ENCODE results near the gene PCNX2. TPM values are rescaled to one million over a fixed set of nuclear protein-coding genes. Genes with fewer than 3 reads are reported as not detected.

The PCNX2 gene
- total and polyA plus RNA-seq, 10 of the 15 experiments (the other 5 are each of a cell fraction or from before 2014, with no cell fraction given), result 2.1 to 16.4 (median 8.1) TPM

GRCh38 chr1:232964601-232965000 lies 330.9 kb downstream of the PCNX2 start:
- intact Hi-C loops (cut with micrococcal nuclease; ENCODE audit: unreplicated experiment), result no loop called here
- Histone ChIP-seq H3K4me2 (ENCODE audit: control insufficient read depth, insufficient read depth) (no peak overlapping the region), H3K27me3 (replicated peaks in 1 of 2; ENCODE audit: control insufficient read depth in 2 of 2, insufficient read depth in 2 of 2, low read length in 1 of 2) (no peaks in the 10 kb centered on the region), H3K27ac (ENCODE audit: control insufficient read depth, insufficient read depth) (no peak overlapping the region), H3K9me3 (replicated peaks; ENCODE audit: control insufficient read depth, insufficient read depth, low read length) (no peaks in the 10 kb centered on the region), H3K4me1 (ENCODE audit: control insufficient read depth, insufficient read depth, low read length) (no peaks in the 10 kb centered on the region), H3K36me3 (ENCODE audit: control insufficient read depth in 2 of 2, insufficient read depth in 2 of 2, low read length in 1 of 2) (peaks cover 0 to 2% of the 10 kb centered on the region in 2 experiments; a peak in 2 of 4 replicates), H3K9ac (ENCODE audit: control insufficient read depth, insufficient read depth, low read length) (no peak overlapping the region), H2AFZ (ENCODE audit: control insufficient read depth, low read depth, low read length) (no peak overlapping the region), H3K4me3 (no peak overlapping the region), H4K20me1 (ENCODE audit: control insufficient read depth, insufficient read depth) (no peaks in the 10 kb centered on the region), H3K79me2 (ENCODE audit: control insufficient read depth, insufficient read depth, low read length) (no peaks in the 10 kb centered on the region)
- in situ Hi-C loops (cut with MboI), result no loop called here
- FAIRE-seq (no peak), ATAC-seq (no peak), DNase-seq (ENCODE audit: low read depth, low spot score) (no peak)
- RAD21 ChIA-PET (ENCODE audit: unreplicated experiment), result interaction anchor here (1.3 to 1.5 kb wide), 2 partner anchors 11 to 12 kb away, joined by 3 read pairs; no protein-coding TSS in a partner anchor
- no TSS peak for BruUV-seq (replicated peaks)
- CTCF ChIA-PET, result interaction anchor here (1.5 to 3.0 kb wide), 2 partner anchors 9 to 11 kb away, joined by 5 to 20 read pairs; no protein-coding TSS in a partner anchor
- POLR2A ChIA-PET, result interaction anchor here (0.6 kb wide), 1 partner anchor 1843 kb away, joined by 3 read pairs; no protein-coding TSS in a partner anchor
- SMC1A ChIA-PET (ENCODE audit: uncharacterized antibody, unreplicated experiment), result interaction anchor here (0.7 to 1.6 kb wide), 4 partner anchors 9 to 216 kb away, joined by 3 to 5 read pairs (median 4); no protein-coding TSS in a partner anchor
- 98% methylated on average over 4 of the region's 4 CpGs for WGBS (ENCODE audit: insufficient coverage, insufficient replicate concordance, low lambda C conversion rate, missing lambda C conversion rate)
- TF ChIP-seq HCFC1 (IDR thresholded peaks at IDR 0.05; ENCODE audit: low read length), result no peak
- no peak for TF ChIP-seq CHD2 (IDR thresholded peaks at IDR 0.05; ENCODE audit: borderline replicate concordance, low read depth, low read length)
- no peak for TF ChIP-seq CBX3 (IDR thresholded peaks at IDR 0.05; ENCODE audit: borderline replicate concordance, low read depth)
- no peak for TF ChIP-seq CBFB (IDR thresholded peaks at IDR 0.05; ENCODE audit: low read depth)
- TF ChIP-seq NR2C1 (IDR thresholded peaks at IDR 0.05), result no peak
- TF ChIP-seq TAF1 (IDR thresholded peaks at IDR 0.05; ENCODE audit: borderline replicate concordance, low read depth, low read length), result no peak
- TF ChIP-seq NFYA (IDR thresholded peaks at IDR 0.05; ENCODE audit: borderline replicate concordance, low read depth, low read length), result no peak
- TF ChIP-seq MEF2A (IDR thresholded peaks at IDR 0.05; ENCODE audit: insufficient read depth, low read depth, low read length), result no peak
- no peak for TF ChIP-seq MEF2B (IDR thresholded peaks at IDR 0.05; ENCODE audit: partially characterized antibody, poor library complexity, severe bottlenecking)
- no peak for TF ChIP-seq DPF2 (IDR thresholded peaks at IDR 0.05)
- no peak for TF ChIP-seq IRF3 (IDR thresholded peaks at IDR 0.05)
- TF ChIP-seq SMC3 (IDR thresholded peaks at IDR 0.05; ENCODE audit: borderline replicate concordance, low read length), result no peak
- no peak for TF ChIP-seq NFXL1 (IDR thresholded peaks at IDR 0.05; ENCODE audit: borderline replicate concordance)
- TF ChIP-seq, protein P1, sequence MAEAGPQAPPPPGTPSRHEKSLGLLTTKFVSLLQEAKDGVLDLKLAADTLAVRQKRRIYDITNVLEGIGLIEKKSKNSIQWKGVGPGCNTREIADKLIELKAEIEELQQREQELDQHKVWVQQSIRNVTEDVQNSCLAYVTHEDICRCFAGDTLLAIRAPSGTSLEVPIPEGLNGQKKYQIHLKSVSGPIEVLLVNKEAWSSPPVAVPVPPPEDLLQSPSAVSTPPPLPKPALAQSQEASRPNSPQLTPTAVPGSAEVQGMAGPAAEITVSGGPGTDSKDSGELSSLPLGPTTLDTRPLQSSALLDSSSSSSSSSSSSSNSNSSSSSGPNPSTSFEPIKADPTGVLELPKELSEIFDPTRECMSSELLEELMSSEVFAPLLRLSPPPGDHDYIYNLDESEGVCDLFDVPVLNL (IDR thresholded peaks at IDR 0.05; ENCODE audit: low read depth, low read length), result no peak
- TF ChIP-seq CUX1 (IDR thresholded peaks at IDR 0.05; ENCODE audit: insufficient replicate concordance, low read depth, low read length), result no peak

Data from GM12878 (cell line).